Activated T-helper 1 cell treated with Interleukin-2 at 50 U/mL for 16 hours (primary cell): ENCODE results near the gene MYOM3.

Experiments
- DNase-seq: peaks from one replicate; pipeline ENCODE4 v3.0.0-alpha.2; 2020; ENCODE audit warnings: low read depth

Gene MYOM3

GRCh38 chr1:24114753-24115152, 2.8 kb upstream of the MYOM3 start:
- DNase-seq: no peak

- no peak for DNase-seq
Measured at GRCh38 chr1:24113641-24114033, 1.7 kb upstream of the MYOM3 start.

- no peak for DNase-seq
Measured at GRCh38 chr1:24111262-24111995, 506 bp downstream of the MYOM3 start.

- no peak for DNase-seq
Measured at GRCh38 chr1:24110642-24111261, 1.2 kb downstream of the MYOM3 start.

- DNase-seq: no peak
Measured at GRCh38 chr1:24109686-24110475, 2.1 kb downstream of the MYOM3 start.

- DNase-seq: no peak
Measured at GRCh38 chr1:24109166-24109483, 2.8 kb downstream of the MYOM3 start.

- DNase-seq: no peak
Measured at GRCh38 chr1:24108334-24109165, 3.4 kb downstream of the MYOM3 start.

- no peak for DNase-seq
Measured at GRCh38 chr1:24107462-24108138, 4.3 kb downstream of the MYOM3 start.

GRCh38 chr1:24105368-24106160, 6.4 kb downstream of the MYOM3 start:
- DNase-seq: no peak

GRCh38 chr1:24104854-24105253, 7.1 kb downstream of the MYOM3 start:
- no peak for DNase-seq

- no peak for DNase-seq
Measured at GRCh38 chr1:24103879-24104278, 8.1 kb downstream of the MYOM3 start.

GRCh38 chr1:24103408-24103807, 8.5 kb downstream of the MYOM3 start:
- no peak for DNase-seq

GRCh38 chr1:24102961-24103360, 9.0 kb downstream of the MYOM3 start:
- no peak for DNase-seq

- no peak for DNase-seq
Measured at GRCh38 chr1:24101796-24102586, 9.9 kb downstream of the MYOM3 start.

GRCh38 chr1:24100945-24101737, 10.8 kb downstream of the MYOM3 start:
- no peak for DNase-seq

GRCh38 chr1:24098943-24099638, 12.8 kb downstream of the MYOM3 start:
- DNase-seq: no peak

GRCh38 chr1:24098102-24098501, 13.8 kb downstream of the MYOM3 start:
- DNase-seq: no peak

GRCh38 chr1:24097663-24098062, 14.3 kb downstream of the MYOM3 start:
- no peak for DNase-seq

- no peak for DNase-seq
Measured at GRCh38 chr1:24096739-24097103, 15.2 kb downstream of the MYOM3 start.
